ENCODE measurements around the gene MAST4. TPM values are rescaled to one million over a fixed set of nuclear protein-coding genes. Genes with fewer than 3 reads are reported as not detected.
"Not testable (repeated sequence)": the region's sequence is repeated elsewhere in the genome, so short reads cannot be mapped to it uniquely, and the experiment has no call there.

MAST4 gene
- total RNA-seq, 1 donor from 2014 or later, result 13.9 TPM

DNA sequence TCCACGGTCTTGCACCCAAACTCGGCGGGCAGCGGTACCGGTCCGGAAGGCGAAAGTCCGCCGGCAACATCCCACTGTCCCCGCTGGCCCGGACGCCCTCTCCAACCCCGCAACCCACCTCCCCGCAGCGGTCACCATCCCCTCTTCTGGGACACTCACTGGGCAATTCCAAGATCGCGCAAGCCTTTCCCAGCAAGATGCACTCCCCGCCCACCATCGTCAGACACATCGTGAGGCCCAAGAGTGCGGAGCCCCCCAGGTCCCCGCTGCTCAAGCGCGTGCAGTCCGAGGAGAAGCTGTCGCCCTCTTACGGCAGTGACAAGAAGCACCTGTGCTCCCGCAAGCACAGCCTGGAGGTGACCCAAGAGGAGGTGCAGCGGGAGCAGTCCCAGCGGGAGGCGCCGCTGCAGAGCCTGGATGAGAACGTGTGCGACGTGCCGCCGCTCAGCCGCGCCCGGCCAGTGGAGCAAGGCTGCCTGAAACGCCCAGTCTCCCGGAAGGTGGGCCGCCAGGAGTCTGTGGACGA, 567.1 kb downstream of the MAST4 start:
- no peak for DNase-seq (ENCODE audit: low spot score in 2 of 2)
- no peak for FAIRE-seq

GRCh38 chr5:67163863-67164595, 567.8 kb downstream of the MAST4 start:
- DNase-seq (ENCODE audit: low spot score in 2 of 2) (no peak), FAIRE-seq (no peak)

GRCh38 chr5:67164856-67165525, 568.8 kb downstream of the MAST4 start:
- no peak for DNase-seq (ENCODE audit: low spot score in 2 of 2)
- FAIRE-seq, result no peak

- DNase-seq (ENCODE audit: low spot score in 2 of 2) (peak in 1 of 2 donors; percentile 76), FAIRE-seq (no peak)
Observed at GRCh38 chr5:67165526-67166459, 569.6 kb downstream of the MAST4 start.

- FAIRE-seq (no peak), DNase-seq (ENCODE audit: low spot score in 2 of 2) (no peak)
Observed at GRCh38 chr5:67166460-67167285, 570.5 kb downstream of the MAST4 start.

DNA sequence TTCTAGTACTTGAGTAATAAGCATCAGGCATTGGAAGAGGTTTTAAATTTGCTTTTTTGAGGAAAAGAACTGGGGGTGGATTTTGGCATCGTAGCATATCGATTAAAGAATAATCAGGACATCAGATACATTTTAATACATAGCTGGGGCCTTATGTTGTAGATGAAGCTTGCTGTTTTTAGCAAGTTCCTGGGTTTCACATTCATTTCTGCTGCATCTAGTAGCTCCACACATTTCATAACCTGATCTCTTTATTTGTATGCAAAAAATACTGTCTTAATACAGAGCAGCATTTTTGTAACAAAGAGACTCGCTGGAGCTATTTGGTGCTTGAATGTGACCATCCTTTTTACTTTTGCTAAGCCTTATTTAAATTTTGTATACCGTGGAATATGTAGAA, 571.9 kb downstream of the MAST4 start:
- DNase-seq (ENCODE audit: low spot score in 2 of 2), result no peak
- FAIRE-seq, result no peak

GRCh38 chr5:67170767-67171166, 574.6 kb downstream of the MAST4 start:
- no peak for DNase-seq (ENCODE audit: low spot score in 2 of 2)
- FAIRE-seq, result no peak

DNA sequence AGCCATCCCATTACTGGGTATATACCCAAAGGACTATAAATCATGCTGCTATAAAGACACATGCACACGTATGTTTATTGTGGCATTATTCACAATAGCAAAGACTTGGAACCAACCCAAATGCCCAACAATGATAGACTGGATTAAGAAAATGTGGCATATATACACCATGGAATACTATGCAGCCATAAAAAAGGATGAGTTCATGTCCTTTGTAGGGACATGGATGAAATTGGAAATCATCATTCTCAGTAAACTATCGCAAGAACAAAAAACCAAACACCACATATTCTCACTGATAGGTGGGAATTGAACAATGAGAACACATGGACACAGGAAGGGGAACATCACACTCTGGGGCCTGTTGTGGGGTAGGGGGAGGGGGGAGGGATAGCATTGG, 577.2 kb downstream of the MAST4 start:
- FAIRE-seq; DNase-seq (ENCODE audit: low spot score in 2 of 2): not testable (repeated sequence)

DNA sequence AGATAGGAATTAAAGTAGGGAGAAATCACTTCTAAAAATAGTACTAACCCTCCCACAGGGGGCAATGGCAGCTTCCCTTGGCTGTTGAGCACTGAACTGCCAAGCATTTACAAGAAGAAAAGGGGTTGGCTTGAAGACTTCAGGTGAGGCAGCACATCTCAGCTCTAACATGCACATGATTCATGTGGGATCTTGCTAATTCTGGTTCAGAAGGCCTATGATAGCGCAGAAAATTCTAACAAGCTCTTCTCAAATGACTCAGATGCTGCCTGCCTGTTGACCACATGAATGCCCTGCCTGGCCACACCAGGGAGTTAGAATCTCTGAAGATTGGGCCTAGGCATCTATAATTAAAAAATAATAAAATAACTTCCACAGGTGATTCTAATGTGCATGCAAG, 577.8 kb downstream of the MAST4 start:
- FAIRE-seq, result no peak
- no peak for DNase-seq (ENCODE audit: low spot score in 2 of 2)

- FAIRE-seq, result no peak
- no peak for DNase-seq (ENCODE audit: low spot score in 2 of 2)
Observed at GRCh38 chr5:67176936-67177335, 580.7 kb downstream of the MAST4 start.

- DNase-seq (ENCODE audit: low spot score in 2 of 2) (no peak), FAIRE-seq (no peak)
Observed at GRCh38 chr5:67178085-67178484, 581.9 kb downstream of the MAST4 start.

DNA sequence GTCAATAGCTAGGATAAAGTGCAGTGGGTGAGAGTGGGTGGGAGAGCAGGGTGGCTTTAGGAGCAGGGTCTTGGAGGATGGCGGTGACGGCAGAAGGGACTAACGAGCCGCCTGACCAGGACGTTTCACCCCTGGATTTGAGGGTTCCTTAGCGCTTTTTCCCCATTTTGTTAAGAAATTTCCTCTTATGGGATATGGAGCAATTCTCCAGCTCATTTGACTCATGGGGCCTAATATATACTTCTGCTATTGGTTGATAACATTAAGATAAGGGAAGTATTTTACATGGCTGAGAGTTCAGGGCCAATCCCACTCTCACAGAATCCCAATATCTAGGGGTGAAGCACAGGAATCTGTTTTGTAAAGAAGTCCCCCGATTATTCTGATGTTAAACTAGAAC, 582.8 kb downstream of the MAST4 start:
- DNase-seq (ENCODE audit: low spot score in 2 of 2), result no peak
- no peak for FAIRE-seq

DNA sequence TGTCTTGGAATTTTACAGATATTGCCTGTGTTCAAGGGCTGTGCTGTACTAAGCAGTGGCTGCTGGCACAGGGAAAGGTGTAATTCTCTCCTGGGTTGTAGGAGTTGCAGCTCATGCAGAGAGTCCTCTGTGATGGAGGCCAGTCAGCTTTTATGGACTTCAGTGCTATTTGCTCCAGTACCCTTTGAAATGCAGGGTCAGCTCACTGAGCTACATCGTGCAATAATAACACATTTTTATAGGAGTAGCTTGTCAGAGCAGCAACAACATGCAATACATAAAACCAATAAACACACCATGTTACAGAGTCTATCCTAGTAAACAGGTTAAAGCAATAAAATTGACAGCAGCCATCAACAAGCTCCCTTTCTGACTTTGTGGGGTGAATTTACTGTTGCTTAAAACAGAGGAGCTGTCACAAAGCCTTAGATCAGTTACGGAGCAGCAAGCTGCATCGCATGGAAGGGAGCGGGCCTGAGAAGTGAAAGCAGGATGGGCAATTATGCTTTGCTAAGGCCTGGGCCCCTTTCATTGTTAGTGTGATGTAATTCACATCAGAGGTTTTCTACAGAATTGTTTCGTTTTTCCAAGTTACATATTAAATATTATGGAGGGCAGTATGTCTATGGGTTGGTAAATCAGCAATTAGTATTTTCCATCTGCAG, 583.6 kb downstream of the MAST4 start:
- FAIRE-seq (no peak), DNase-seq (ENCODE audit: low spot score in 2 of 2) (no peak)

- FAIRE-seq (no peak), DNase-seq (ENCODE audit: low spot score in 2 of 2) (no peak)
Observed at GRCh38 chr5:67181648-67182221, 585.5 kb downstream of the MAST4 start.

DNA sequence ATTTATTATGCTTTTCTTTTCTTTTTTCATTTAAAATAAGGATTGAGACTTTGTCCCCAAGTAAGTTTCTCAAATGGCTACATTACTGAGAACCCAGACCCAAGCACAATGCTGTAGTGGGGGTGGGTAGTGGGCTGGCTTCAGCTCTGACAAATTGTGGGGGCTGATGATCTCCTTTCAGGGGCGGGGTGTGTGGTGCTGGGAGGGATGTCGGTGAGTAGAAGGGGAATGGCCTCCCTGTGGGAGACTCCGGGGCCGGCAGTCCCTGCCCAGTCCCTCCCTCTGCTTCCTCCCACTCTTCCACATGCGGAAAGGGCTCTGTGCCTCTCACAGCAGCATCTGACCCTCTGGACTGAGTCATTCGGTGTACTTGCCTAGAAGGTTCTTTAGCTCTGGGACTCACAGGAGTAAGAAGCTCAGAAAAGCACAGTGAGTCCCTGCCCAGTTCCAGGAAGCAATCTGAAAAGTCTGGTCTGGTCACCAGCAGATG, 586.2 kb downstream of the MAST4 start:
- DNase-seq (ENCODE audit: low spot score in 2 of 2) (peak in 1 of 2 donors; percentile 53), FAIRE-seq (no peak)

DNA sequence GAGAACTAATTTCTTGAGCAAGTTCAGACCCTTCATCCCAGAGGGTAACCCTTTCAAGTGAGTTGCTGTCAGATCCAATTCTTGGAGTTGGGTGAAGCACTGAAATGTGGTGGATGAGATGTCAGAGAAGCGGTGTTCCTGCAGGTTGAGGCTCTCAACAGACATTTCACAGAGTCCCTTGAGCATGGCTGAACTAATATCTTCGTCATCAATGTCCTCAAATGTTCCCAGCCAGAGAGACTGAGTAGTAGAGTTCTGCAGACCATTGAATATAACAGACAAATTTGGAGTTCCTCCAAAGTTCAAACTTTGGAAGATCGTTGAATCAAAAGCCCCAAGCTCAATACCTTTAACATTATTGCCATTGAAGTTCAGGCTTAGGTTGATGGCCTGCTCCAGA, 587.7 kb downstream of the MAST4 start:
- FAIRE-seq, result no peak
- no peak for DNase-seq (ENCODE audit: low spot score in 2 of 2)

GRCh38 chr5:67187006-67187715, 591.0 kb downstream of the MAST4 start:
- FAIRE-seq (no peak), DNase-seq (ENCODE audit: low spot score in 2 of 2) (no peak)

Measured in frontal cortex (tissue), 4 donors.